GM19035 (cell line): ENCODE data around the gene CALD1.

ENCODE experiments used
- ATAC-seq: cut with Tn5 transposase; IDR thresholded peaks from one replicate; pipeline ENCODE4 v1.9.1; 2021; ENCODE audit not compliant: unreplicated experiment

The CALD1 gene

DNA sequence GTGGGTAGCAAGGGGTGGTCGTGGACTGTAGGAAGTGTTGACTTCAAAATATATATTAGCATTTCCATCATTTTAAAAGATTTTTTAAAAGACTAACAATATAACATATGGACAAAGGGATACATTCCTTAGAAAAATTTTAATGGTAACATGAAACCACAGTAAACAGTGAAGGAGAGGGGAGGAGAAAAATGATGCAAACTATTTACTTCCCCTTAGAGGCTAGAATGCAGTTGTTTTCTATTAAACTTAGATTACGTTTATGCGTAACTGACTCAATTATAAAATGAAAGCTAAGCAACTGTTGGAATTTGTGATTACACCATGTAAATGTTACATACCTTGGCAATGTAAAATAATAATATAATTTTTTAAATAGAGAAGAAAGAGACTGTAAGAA, 41.3 kb downstream of the CALD1 start:
- ATAC-seq, result no peak

DNA sequence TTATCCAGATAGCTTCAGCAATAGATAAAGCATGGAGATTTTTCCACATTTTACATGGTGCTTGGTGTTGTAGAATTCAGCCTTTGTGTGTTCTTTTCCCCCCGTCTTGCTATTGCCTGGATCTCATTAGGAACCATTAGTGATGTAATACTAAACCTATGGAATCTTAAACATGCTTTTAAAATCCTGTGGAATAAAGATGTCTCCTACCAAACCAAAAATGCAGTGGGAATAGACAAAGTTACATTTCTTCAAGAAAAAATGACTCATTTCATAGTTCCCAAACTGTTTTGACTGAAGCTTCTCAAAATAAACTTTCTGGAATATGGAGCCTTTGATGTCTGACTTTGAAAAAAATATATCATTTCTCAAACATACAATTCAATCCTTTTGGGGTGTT, 44.0 kb downstream of the CALD1 start:
- ATAC-seq, result no peak

- ATAC-seq, result no peak
Observed at GRCh38 chr7:134825666-134826065, 46.2 kb downstream of the CALD1 start.

DNA sequence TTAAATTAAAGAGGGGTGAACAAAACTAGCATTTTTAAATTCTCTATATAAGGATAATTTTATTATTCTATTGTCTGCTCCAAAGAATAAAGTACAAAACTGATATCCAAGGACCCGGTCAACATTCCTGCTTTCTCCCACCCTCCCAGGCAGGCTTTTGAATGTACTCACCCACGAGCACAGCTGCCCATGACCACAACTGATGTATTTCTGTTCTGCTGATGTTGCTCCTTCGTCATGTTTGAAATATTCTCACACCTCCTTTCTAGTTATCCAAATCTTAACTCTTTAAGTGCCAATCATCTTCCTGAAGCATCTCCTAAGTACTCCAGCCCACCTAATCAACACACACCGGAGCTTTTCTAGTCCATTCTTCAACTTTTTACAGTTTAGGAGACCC, 46.7 kb downstream of the CALD1 start:
- ATAC-seq, result no peak

DNA sequence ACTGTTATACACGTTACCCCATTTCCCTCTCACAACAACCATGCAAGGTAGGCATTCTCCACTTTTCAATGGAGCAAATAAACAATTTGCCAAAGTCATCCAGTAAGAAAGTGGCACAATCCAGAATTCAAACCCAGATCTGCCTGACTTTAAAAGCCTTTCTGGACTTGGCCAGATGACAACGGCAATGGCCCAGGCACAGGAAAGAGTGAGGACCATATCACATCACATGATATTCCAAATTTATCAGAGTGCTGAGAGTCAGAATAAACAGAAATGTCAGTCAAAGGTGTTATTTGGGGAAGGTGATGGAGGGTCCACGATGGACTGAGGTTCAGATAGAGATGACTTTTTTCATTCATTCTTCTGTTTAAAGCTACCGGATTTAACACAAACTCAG, 48.0 kb downstream of the CALD1 start:
- no peak for ATAC-seq

- ATAC-seq, result no peak
Observed at GRCh38 chr7:134827889-134828288, 48.5 kb downstream of the CALD1 start.

DNA sequence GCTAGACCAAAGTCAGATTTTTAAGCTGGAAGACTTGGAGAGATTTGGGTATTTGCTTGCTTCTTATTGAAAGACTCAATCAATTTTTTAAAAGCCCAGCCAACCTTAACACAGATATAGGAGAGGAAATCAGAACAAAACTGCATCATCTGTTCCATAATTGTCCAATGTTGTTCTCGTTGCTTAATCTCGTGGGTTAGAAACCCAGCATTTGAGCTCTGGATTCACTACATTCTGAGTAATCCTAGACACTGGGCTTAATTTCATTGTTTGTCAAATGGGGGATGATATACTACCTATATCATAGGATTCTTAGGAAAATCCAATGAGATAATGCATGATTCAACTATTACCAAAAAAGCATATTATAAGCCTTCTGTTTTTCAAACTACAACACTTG, 48.9 kb downstream of the CALD1 start:
- ATAC-seq, result no peak

GRCh38 chr7:134829380-134829986, 50.0 kb downstream of the CALD1 start:
- ATAC-seq, result no peak

GRCh38 chr7:134831862-134832261, 52.4 kb downstream of the CALD1 start:
- ATAC-seq, result no peak

- no peak for ATAC-seq
Observed at GRCh38 chr7:134832367-134832766, 52.9 kb downstream of the CALD1 start.

DNA sequence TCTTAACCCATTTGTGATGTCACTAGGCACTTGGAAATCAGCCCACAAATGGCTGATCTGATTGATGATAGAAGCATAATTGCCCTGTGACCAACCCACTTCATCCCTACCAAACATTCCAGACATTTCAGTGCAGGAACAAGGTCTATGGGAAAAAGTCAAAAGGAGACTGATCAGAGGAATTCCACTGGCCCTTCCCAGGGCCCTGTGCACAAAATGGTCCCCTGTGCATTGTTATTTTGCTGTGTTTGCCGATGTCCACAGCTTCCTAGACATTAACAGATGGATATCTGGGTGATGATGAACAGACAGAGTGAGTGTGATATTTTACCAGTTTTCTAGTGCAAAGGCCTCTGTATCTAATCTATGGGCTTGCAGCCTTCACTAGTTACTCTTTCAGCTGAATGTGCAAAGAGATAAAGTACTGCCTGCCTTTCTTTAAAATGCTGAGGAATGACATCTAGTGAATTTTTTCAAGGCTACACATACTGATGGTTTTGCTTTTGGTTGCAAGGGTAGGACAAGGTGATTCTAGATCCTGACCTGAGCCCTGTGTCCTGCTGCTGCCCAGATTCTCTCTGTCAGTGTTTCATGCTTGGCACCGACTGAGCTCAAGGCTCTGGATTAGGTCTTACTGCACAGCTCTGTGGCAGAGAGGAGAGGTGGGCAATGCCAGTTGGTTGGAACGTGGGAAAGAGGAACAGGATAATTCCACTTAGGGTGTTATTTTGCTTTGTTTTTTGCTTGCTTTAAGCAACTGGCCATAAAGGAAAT, 55.4 kb downstream of the CALD1 start:
- ATAC-seq, result no peak

GRCh38 chr7:134835463-134835823, 56.0 kb downstream of the CALD1 start:
- no peak for ATAC-seq

DNA sequence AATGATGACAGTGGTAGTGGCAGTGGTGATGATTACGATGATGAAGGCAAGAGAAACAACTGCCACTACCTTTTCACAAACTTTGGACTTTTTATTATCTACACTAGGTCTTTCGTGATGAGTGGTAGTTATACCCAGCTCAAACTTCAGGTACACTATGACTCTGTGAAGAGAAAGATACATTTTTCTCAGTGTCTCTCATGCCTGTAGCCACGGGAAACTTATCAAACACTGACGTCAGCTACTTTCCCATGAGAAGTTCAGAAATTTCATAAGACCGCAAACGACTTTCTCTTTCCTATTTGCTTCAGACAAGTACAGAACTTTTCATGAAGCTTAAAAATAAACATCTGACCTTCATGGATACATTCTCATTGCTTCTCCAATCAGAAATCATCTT, 57.0 kb downstream of the CALD1 start:
- no peak for ATAC-seq

- ATAC-seq, result no peak
Observed at GRCh38 chr7:134839298-134839697, 59.9 kb downstream of the CALD1 start.

DNA sequence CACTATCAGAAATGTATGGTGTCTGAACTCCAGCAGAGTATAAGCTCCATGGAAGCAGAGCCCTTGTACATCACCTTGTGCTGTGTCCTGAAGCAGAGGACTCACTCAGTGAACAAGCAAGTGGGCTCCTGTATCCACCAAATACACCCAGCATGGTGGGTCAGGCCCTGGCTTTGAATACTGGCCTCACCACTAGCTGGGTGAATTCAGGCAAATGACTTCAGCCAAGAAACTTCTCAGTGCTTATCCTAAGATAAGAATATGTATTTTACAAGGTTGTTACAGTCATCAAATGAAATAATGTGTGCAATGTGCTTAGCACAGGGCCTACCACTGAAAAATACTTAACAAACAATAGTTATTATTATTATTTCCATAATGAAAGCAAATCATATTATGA, 62.6 kb downstream of the CALD1 start:
- no peak for ATAC-seq

DNA sequence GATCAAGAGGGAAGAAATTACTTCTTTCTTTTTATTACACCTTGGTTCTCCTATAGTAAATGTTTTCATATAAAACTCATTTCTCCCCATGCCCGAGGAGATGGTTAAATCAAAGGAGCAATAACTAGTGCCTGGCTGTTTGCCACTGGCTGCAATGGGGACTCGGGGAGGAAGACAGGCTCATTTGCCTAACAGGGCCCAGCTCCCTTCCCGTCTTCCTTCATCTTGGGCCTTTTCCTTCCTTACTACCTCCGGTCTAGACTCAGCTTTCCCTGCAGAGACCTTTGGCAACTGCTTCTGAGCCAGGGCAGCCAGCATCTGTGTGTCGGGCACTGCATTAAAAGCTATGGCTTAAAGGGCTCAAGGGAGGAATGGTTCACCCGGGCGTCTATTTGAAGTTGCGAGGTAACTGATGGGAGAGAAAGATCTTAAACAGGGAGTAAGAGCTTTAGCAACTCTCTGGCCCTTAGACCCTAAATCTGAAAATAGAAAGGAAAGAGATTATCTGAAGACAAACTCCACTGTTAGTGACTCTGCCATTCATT, 63.5 kb downstream of the CALD1 start:
- ATAC-seq, result no peak

DNA sequence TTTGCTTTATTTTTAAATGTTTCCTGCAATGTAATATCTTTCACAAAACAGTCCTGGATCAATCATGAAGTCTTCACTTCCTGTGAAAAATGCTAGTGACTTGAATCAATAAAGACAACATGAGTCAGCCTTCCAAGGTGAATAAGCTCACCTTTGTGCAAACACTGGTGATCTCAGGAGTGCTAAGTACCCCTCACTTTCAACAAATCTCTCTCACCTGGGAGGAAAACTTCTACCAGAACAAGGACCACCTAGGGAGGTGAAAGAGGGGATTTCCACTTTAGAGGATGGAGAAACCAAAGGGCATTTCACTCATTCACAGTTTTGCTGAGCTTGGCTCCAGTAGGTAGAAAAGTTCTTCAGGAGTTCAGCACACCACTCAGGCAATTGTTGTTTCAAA, 64.8 kb downstream of the CALD1 start:
- ATAC-seq, result no peak

DNA sequence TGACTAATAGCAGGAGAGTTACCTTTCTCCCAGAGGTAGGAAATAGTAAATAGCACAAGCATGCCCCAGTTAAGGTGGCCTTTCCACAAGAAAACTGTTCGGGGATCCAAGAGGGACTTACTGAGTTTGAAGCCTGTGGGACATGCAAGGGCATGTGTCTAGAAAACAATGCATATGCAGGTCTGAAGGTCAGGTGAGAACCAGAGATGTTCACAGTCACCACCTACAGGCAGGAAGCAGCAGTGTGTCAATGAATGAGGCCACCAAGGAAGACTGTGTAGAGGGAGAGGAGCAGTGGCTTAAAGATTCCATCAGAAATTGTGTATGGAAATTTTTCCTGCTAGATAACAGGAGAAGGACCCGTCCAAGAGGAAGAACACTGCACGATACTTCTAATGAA, 66.0 kb downstream of the CALD1 start:
- ATAC-seq, result peak; percentile 79

DNA sequence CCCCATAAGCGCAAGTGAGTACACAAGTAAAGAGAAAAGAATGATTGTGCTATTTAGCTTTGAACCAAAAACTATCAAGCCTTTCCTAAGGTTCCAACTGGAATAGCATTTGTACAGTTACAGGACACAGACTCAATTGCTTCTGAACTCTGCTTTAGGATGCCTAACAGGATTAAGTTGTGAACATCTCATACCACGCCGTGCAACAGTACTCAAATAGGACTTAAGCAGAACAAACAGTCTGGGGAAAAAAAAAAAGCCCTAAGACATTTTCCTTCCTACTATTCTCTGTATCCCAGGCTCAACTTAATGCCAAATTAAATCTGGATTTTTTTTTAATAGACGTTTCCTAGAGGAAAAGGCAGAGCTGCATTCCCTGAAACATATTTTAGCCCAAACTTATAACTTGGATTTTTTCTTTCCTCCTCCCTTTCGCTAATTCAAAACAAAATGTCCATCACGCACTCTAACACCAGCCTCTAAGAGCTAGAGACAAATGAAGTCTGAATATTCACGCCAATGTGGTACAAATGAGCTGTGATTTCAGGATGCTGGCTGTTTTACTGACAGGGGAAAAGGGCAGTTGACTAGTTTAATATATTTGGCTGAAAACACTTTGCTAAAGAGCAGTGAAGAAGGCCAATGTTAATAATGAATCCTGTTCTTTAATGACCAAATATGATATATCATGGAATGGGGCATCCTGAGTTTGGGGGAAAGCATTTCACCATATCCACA, 68.6 kb downstream of the CALD1 start:
- ATAC-seq, result no peak

DNA sequence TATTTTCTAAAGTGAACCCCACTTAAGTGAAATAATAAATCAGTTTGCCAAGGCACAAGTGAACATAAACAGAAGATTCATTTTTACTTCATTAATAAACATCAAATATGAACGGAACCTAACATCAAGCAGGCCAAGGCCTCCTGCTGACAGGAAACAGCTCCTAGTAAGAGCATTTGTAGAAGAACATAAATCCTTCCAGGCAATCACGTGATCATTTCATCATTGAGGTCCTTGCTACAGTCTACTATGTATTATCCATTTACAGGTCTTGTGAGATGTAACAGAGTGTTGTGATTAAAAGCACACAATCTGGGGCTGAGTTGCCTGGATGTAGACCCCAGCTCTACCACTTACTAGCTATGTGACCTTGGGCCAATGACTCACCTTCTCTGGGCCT, 70.6 kb downstream of the CALD1 start:
- ATAC-seq, result no peak

DNA sequence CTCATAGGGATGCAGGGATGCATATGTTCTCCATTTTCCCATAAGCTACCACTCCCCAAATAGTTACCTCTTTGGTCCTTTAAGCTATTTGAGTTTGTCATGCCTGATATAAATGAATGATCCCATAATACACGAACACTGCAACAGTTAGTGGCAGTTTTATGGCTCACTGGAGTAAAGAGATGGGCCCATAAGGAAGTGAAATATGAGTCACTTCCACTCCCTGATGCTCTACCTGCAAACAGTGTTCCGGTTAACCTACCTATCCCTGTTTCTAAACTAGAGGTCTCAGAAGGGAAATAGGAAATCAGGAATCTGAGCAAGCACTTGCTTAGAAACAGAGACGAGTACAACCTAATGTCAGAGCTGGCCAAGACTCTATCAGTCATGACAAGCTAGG, 71.7 kb downstream of the CALD1 start:
- no peak for ATAC-seq

DNA sequence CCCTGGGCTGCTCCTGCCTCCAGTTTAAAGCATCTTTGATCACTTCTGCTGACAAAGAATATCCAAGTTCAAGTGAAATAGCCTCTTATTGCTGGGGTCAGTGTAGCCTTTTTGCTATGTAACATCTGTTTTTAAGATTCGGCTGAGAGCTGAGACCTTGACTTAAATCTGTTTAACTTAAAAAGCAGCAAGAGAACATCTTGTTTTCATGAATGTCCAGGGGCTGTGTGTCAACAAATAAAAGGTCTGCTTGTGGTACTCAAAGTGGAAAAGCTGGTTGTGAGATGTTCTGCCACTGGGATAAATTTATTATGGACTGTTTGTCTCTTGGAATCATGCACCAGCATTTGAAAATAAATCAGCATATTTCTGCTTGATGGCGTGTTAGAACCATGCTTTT, 73.2 kb downstream of the CALD1 start:
- ATAC-seq, result no peak
